Mucosa of rectum (tissue), 2 donors: ENCODE data around the gene CAMKK1.

Source experiments
- H3K27ac ChIP-seq, 2 donors: one replicate each; pipeline ENCODE4 v1.7.0; 2013; ENCODE audit warnings: inconsistent platforms in 2 of 2, low read depth in 2 of 2, low read length in 2 of 2
- H3K27me3 ChIP-seq, 2 donors: one replicate each; pipeline ENCODE4 v1.7.0; 2013; ENCODE audit warnings: low read length in 2 of 2; ENCODE audit not compliant: control insufficient read depth in 2 of 2, insufficient read depth in 2 of 2
- H3K36me3 ChIP-seq, 2 donors: one replicate each; pipeline ENCODE4 v1.7.0; 2013; ENCODE audit warnings: low read length in 2 of 2; ENCODE audit not compliant: control insufficient read depth in 2 of 2, insufficient read depth in 2 of 2
- H3K4me1 ChIP-seq, 2 donors: one replicate each; pipeline ENCODE4 v1.7.0; 2013; ENCODE audit warnings: low read length in 2 of 2, mild to moderate bottlenecking in 1 of 2; ENCODE audit not compliant: control insufficient read depth in 2 of 2, insufficient read depth in 2 of 2
- H3K4me3 ChIP-seq, 2 donors: one replicate each; pipeline ENCODE4 v1.7.0; 2013; ENCODE audit warnings: low read length in 2 of 2
- H3K9ac ChIP-seq, 2 donors: one replicate each; pipeline ENCODE4 v1.7.0; 2013; ENCODE audit warnings: low read length in 2 of 2, low read depth in 1 of 2, mild to moderate bottlenecking in 1 of 2
- H3K9me3 ChIP-seq, 2 donors: one replicate each; pipeline ENCODE4 v1.7.0; 2013; ENCODE audit warnings: low read length in 2 of 2; ENCODE audit not compliant: control insufficient read depth in 2 of 2
- donor health status: healthy.
- donor health status: Normal muscosa, but diverticular disease.

CAMKK1 gene

DNA sequence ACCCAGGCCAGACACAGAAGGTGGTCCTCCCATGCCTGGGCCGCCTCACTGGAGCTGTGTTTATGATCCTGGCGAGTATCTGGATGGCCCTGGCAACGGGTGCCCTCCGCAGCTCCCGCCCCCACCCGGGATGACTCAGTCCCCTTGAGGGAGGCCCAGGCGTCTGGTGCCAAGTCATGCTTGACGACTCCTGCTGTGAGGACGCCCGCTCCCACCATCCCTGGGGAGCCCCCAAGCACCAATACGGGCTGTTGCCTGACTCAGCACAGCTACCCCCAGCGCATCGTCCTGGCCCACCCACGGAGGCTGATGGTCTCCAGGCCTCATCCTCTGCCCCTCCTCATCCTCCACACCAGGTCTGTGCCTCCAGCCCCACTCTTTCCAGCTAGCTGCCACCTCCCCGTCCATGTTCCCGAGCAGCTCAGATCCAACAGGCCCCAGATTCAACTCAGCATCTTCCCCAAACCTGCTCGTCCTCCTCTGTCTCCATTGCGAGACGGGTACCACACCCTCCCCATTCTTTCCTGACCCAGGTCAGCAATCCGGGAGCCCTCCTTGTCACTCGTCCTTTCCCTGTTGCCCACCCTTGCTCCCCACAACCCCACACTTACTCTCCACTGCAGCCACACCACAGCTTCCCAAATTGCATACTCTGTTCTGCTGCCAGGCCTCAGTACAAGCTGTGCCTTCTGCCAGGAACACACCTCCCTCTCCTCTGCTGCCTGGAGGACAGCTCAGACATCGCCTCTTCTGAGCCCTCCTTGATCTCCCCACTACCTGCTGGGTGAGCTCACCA lies 2.6 kb downstream of the CAMKK1 start:
- Histone ChIP-seq H3K27ac (peak overlapping the region; percentile 28 to 81), H3K9me3 (no peaks in the 10 kb centered on the region), H3K4me3 (no peak overlapping the region), H3K9ac (peak overlapping the region in 1 of 2 donors; percentile 11), H3K4me1 (peaks cover 45 to 65% of the 10 kb centered on the region in 2 donors), H3K27me3 (no peaks in the 10 kb centered on the region), H3K36me3 (peaks cover 0 to under 1% of the 10 kb centered on the region in 2 donors)

DNA sequence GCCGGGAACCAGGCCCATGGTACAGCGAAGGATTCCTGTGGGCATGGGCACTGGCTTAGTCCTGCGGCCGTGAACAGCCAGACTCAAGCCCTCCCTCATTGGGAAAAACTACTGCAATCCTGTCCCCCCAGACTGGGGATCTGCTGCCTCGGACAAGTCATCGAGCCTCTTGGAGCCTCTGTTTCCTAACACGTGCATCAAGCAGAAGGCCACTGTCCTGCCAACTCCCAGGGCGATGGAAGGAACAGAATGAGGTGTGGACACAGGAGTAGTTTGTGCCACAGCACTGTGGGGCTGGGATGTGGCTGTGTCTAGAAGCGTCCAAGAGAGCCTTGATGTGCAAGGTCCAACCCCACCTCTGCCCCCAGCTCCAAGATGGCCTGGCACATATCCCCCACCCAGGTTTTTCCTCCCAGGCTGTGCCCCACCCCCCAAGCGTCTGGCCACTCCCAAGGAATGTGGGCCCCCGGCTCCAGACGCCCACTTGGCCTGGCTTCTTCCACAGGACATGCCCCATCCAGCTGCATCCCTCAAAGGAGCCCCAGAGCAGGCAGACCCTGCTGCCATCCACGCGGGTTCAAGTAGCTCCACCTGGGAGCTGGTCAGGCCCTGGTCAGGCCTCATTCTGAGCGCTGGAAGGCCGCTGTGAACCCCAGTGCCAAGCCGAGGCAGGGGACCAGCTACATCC lies 3.4 kb downstream of the CAMKK1 start:
- Histone ChIP-seq H3K36me3 (peaks cover 1 to 7% of the 10 kb centered on the region in 2 donors), H3K9me3 (no peaks in the 10 kb centered on the region), H3K9ac (peak overlapping the region in 1 of 2 donors; percentile 71), H3K4me1 (peaks cover 40 to 57% of the 10 kb centered on the region in 2 donors), H3K4me3 (no peak overlapping the region), H3K27me3 (no peaks in the 10 kb centered on the region), H3K27ac (peak overlapping the region; percentile 28 to 81)

DNA sequence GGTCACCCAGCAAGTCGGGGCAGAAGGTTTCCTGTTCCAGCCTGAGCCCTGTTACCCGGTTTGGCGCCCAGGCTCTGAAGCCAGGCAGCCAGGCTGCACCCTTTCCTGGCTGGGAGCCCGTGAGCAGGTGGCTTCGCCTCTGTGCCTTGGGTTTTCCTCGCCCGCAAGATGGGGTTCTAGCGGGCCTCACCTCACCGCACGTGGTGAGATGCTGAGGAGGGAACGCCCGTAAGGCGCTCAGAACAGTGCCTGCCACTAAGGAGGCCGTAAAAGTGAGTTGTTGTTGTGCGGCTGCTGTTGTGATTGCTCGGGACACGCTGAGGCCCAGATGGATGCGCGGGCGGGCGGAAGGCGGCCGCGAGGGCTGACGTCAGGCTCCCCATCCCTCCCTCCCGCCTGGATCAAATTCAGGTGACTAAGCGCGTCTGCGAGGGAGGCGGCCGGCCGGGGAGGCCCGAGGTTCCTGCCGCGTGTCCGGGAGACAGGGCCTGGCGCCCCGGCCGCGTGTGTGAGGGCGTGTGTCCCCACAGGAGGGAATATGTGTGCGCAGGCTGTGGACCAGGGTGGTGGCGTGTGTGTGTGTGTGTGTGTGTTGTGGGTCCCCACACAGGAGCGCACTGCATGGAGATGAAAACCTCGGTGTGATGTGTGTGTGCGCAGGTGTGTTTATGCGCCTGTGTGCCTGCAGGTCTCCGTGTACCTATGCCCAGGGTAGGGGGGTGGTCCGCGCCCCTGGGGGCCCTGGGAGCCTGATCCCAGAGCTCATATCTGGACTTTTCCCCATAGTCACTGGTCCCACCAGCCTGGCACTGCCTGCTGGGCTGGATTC lies 4.3 kb downstream of the CAMKK1 start:
- H3K4me3 ChIP-seq = peak overlapping the region in 1 of 2 donors; percentile 15
- no peaks in the 10 kb centered on the region for H3K9me3 ChIP-seq
- H3K27ac ChIP-seq = peak overlapping the region; percentile 81 to 84
- peaks cover 8 to 15% of the 10 kb centered on the region in 2 donors for H3K36me3 ChIP-seq
- H3K4me1 ChIP-seq = peaks cover 30 to 48% of the 10 kb centered on the region in 2 donors
- peak overlapping the region; percentile 17 to 71 for H3K9ac ChIP-seq
- no peaks in the 10 kb centered on the region for H3K27me3 ChIP-seq

DNA sequence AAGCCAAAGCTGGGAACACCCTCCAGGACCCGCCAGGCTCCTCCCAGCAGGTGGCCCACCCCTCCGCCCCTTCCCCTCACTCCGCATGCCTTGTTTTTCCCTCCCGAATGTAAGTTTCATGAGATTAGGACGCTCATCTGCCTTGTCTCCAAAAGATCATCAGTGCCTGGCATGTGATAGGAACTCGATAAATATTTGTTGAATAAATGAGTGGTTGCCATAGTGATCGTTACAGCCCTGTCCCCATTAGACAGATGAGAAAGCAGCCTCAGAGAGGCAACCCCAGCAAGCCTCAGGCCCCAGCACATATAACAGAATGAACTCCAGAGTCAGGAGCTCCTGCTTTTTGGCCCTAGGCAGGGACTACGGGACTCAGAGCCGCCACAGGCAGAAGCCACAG lies 5.0 kb downstream of the CAMKK1 start:
- peaks cover 9 to 21% of the 10 kb centered on the region in 2 donors for H3K36me3 ChIP-seq
- H3K9ac ChIP-seq = peak overlapping the region; percentile 6 to 60
- H3K9me3 ChIP-seq = no peaks in the 10 kb centered on the region
- H3K4me3 ChIP-seq = peak overlapping the region in 1 of 2 donors; percentile 15
- H3K4me1 ChIP-seq = peaks cover 27 to 45% of the 10 kb centered on the region in 2 donors
- no peaks in the 10 kb centered on the region for H3K27me3 ChIP-seq
- peak overlapping the region; percentile 81 to 84 for H3K27ac ChIP-seq

DNA sequence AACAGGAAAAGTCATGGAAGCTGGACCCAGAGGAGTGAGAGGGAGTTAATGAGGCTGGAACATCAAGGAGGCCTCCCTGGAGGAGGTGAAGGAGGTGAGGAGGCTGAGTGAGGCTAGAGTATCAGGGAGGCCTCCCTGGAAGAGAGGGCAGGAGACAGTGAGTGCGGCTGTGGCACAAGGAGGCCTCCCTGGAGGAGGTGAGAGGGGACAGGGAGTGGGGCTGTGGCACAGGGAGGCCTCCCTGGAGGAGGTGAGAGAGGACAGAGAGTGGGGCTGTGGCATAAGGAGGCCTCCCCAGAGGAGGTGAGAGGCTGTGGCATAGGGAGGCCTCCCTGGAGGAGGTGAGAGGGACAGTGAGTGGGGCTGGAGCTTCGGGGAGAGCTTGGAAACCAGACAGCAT lies 5.5 kb downstream of the CAMKK1 start:
- Histone ChIP-seq H3K36me3 (peaks cover 10 to 25% of the 10 kb centered on the region in 2 donors), H3K9ac (peak overlapping the region; percentile 17 to 60), H3K4me1 (peaks cover 27 to 45% of the 10 kb centered on the region in 2 donors), H3K4me3 (no peak overlapping the region), H3K27me3 (no peaks in the 10 kb centered on the region), H3K27ac (peak overlapping the region; percentile 81 to 84), H3K9me3 (no peaks in the 10 kb centered on the region)

DNA sequence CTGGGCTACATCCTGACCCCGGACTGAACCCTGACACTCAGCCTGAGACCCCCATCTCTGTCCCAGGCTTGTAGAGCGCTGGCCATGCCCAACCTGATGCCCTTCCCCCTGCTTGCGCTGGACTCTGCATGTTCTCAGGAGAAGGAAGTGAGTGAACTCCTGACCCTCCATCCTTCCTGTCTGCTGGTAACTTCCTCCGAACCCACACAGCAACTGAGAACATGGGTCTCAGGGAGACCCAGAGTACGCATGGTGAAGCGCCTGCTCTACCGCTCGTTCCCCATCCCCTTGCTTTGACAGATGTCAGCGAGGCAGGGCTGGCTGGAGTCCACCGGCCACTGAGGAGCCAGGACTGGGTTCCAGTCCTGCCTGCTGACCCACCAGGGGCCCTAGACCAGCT lies 6.1 kb downstream of the CAMKK1 start:
- peaks cover 23 to 41% of the 10 kb centered on the region in 2 donors for H3K4me1 ChIP-seq
- H3K9ac ChIP-seq = peak overlapping the region; percentile 7 to 17
- H3K36me3 ChIP-seq = peaks cover 10 to 27% of the 10 kb centered on the region in 2 donors
- peak overlapping the region; percentile 81 to 84 for H3K27ac ChIP-seq
- no peaks in the 10 kb centered on the region for H3K27me3 ChIP-seq
- H3K9me3 ChIP-seq = no peaks in the 10 kb centered on the region
- no peak overlapping the region for H3K4me3 ChIP-seq

DNA sequence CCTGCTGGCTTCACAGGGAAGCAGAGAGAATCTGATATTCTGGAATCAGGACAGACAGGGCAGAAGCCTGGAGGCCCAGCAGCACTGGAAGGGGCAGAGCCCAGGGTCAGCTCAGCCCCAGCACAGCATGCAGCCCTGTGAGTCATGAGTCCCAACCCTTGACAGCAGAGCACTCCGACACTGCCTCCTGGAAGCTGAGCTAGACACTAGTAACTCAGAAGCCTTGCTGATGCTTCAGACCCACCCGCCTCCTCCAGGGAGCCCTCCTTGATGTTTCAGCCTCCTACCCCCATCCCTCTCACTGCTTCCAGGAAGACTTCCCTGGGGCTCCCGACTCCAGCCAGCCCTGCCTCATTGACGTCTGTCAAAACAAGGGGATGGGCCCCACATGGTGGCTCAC lies 6.9 kb downstream of the CAMKK1 start:
- Histone ChIP-seq H3K9me3 (no peaks in the 10 kb centered on the region), H3K27me3 (no peaks in the 10 kb centered on the region), H3K36me3 (peaks cover 10 to 27% of the 10 kb centered on the region in 2 donors), H3K9ac (no peak overlapping the region), H3K4me1 (peaks cover 18 to 35% of the 10 kb centered on the region in 2 donors), H3K4me3 (no peak overlapping the region), H3K27ac (peak overlapping the region in 1 of 2 donors; percentile 23)

DNA sequence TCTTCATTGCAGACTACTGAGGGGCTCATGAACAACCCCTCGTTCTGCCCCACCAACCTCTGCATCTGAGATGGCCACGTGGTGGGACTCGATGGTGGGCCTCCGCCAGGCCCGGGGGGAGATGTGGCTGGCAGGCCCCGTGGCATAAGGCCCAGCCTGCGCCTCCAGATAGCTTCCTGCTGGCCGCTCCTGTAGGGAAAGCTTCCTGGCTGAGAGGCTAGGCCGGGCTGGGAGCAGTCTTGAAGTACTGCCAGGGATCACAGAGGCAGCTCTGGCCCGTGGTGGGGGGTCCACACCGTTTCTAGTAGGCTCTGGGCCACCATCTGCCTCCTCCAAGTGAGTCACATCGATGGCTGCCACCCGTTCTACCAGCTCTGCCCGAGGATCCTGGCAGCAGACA lies 7.6 kb downstream of the CAMKK1 start:
- Histone ChIP-seq H3K4me1 (peaks cover 14 to 30% of the 10 kb centered on the region in 2 donors), H3K9ac (no peak overlapping the region), H3K27me3 (no peaks in the 10 kb centered on the region), H3K9me3 (no peaks in the 10 kb centered on the region), H3K36me3 (peaks cover 10 to 27% of the 10 kb centered on the region in 2 donors), H3K4me3 (no peak overlapping the region), H3K27ac (no peak overlapping the region)

DNA sequence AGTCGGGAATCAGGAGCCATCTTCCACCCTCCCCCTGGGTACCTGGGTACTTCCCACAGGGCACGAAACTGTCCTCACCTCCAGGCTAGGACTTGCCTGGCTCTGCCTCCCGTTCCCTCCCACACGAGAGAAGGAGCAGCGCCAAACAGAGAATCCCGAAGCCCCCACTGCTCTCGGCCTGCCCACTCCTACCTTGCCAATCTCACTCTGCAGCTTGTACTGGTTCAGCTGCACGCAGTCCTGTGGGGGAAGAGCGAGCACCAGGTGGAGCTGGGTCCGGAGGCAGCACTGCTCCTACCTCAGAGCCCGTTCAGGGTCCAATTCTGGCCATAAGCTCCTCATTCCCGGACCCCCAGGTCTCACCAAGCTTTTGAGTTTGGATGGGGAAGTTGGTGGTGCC lies 8.7 kb downstream of the CAMKK1 start:
- Histone ChIP-seq H3K36me3 (peaks cover 10 to 27% of the 10 kb centered on the region in 2 donors), H3K4me1 (peaks cover 16 to 27% of the 10 kb centered on the region in 2 donors)

More for the DNA sequence above, 8.7 kb downstream of the CAMKK1 start:
- Histone ChIP-seq H3K9ac (no peak overlapping the region), H3K27me3 (no peaks in the 10 kb centered on the region), H3K27ac (no peak overlapping the region), H3K4me3 (no peak overlapping the region), H3K9me3 (no peaks in the 10 kb centered on the region)
